Measurements from ENCODE around the gene ZFAND3. TPM values are rescaled to one million over a fixed set of nuclear protein-coding genes. Genes with fewer than 3 reads are reported as not detected.

ZFAND3 gene
- total and polyA plus RNA-seq, 2 of the 4 experiments (the other 2 are of a cell fraction) = 10.9 to 26.7 TPM

DNA sequence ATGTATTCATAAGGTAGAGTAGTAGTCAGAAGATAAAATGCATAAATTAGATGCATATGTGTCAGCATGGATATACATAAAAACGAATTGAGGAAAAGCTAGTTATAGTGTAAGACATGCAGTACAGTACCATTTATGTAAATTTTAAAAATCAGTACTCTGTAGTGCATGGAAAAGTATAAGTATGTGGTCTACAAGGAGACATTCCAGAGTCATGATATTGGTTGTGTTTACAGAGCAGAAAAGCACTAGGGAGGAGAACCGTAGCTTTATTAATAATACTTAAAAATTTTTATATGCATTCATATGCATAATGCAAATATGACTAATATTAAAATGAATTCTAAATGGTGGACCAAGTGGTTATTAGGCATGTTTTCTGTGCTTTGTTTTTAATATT lies 220.0 kb downstream of the ZFAND3 start:
- no CpG with 5 or more reads among the region's 2 CpGs for WGBS, 2 experiments (ENCODE audit: extremely low coverage in 2 of 2, insufficient read length in 1 of 2)
- Histone ChIP-seq H4K91ac (ENCODE audit: insufficient read depth, low read depth, low read length) (no peak overlapping the region), H4K20me1 (ENCODE audit: insufficient read depth, low read length) (peaks cover 61% of the 10 kb centered on the region), H3K4me3 (ENCODE audit: insufficient read depth, low read depth, low read length) (no peak overlapping the region), H3K4me2 (ENCODE audit: low read depth, low read length) (no peak overlapping the region), H3K4me1 (ENCODE audit: control insufficient read depth, insufficient read depth, low read length) (peaks cover 7% of the 10 kb centered on the region), H2BK120ac (ENCODE audit: low read depth, low read length) (no peak overlapping the region), H2BK20ac (ENCODE audit: low read depth, low read length) (no peak overlapping the region), H2BK15ac (ENCODE audit: low read depth, low read length) (no peak overlapping the region), H4K8ac (ENCODE audit: low read depth in 2 of 2, low read length in 2 of 2) (no peak overlapping the region), H2BK5ac (ENCODE audit: low read depth, low read length, poor library complexity, severe bottlenecking) (no peak overlapping the region), H3K23ac (ENCODE audit: low read depth, low read length) (no peak overlapping the region), H3K9me3 (ENCODE audit: control insufficient read depth, insufficient read depth, low read length) (no peaks in the 10 kb centered on the region), H3K9me1 (ENCODE audit: insufficient read depth, low read length) (peaks cover 10% of the 10 kb centered on the region), H3K14ac (replicated peaks; ENCODE audit: low read depth, low read length) (no peak overlapping the region), H2AK5ac (ENCODE audit: low read depth, low read length) (no peak overlapping the region), H3K9ac (ENCODE audit: low read depth, low read length) (no peak overlapping the region), H3K18ac (ENCODE audit: low read depth, low read length) (no peak overlapping the region), H2AK9ac (replicated peaks; ENCODE audit: low read depth, low read length, poor library complexity) (no peak overlapping the region), H3K79me1 (ENCODE audit: low read depth in 1 of 2, low read length in 2 of 2) (peaks cover 33 to 76% of the 10 kb centered on the region in 2 experiments), H2AFZ (replicated peaks; ENCODE audit: low read length, poor library complexity) (no peak overlapping the region), H3K56ac (ENCODE audit: extremely low read depth, insufficient read depth, low read length) (no peak overlapping the region), H4K5ac (ENCODE audit: low read depth, low read length) (no peak overlapping the region), H3K27me3 (ENCODE audit: control insufficient read depth, insufficient read depth, low read length) (no peaks in the 10 kb centered on the region), H3K27ac (ENCODE audit: insufficient read depth, low read length) (no peak overlapping the region), H3K4ac (ENCODE audit: low read depth, low read length) (no peak overlapping the region), H3K36me3 (ENCODE audit: control insufficient read depth, insufficient read depth, low read length) (no peaks in the 10 kb centered on the region)
- ChIA-PET CTCF (no interaction called here), POLR2A (ENCODE audit: unreplicated experiment) (no interaction called here)
- peak; percentile 58 for DNase-seq
- ATAC-seq (ENCODE audit: low read depth) = peak; percentile 87
- TF ChIP-seq MAZ (IDR thresholded peaks at IDR 0.05; ENCODE audit: borderline replicate concordance, low read depth, low read length) (no peak), CHD1 (IDR thresholded peaks at IDR 0.05; ENCODE audit: low read depth, low read length) (no peak), CTCF (conservative IDR thresholded peaks at IDR 0.05; ENCODE audit: low read depth, low read length) (no peak), NFE2L2 (IDR thresholded peaks at IDR 0.05; ENCODE audit: low read depth, low read length) (no peak), RFX5 (IDR thresholded peaks at IDR 0.05; ENCODE audit: low read depth, low read length) (no peak), BHLHE40 (IDR thresholded peaks at IDR 0.05; ENCODE audit: low read depth, low read length) (no peak), POLR2A (IDR thresholded peaks at IDR 0.05; ENCODE audit: low read depth, low read length) (no peak), CEBPB (IDR thresholded peaks at IDR 0.05; ENCODE audit: low read depth, low read length) (no peak), MXI1 (IDR thresholded peaks at IDR 0.05; ENCODE audit: borderline replicate concordance, low read depth, low read length) (no peak)
- TF ChIP-seq, protein P1, sequence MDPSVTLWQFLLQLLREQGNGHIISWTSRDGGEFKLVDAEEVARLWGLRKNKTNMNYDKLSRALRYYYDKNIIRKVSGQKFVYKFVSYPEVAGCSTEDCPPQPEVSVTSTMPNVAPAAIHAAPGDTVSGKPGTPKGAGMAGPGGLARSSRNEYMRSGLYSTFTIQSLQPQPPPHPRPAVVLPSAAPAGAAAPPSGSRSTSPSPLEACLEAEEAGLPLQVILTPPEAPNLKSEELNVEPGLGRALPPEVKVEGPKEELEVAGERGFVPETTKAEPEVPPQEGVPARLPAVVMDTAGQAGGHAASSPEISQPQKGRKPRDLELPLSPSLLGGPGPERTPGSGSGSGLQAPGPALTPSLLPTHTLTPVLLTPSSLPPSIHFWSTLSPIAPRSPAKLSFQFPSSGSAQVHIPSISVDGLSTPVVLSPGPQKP (IDR thresholded peaks at IDR 0.05; ENCODE audit: borderline replicate concordance, low read depth, low read length) = no peak
- no TSS peak for BruUV-seq (replicated peaks)
- intact Hi-C loops (cut with micrococcal nuclease) (loop anchor here (5.0 to 10.0 kb wide), 2 partner anchors 105 to 233 kb away; no protein-coding TSS in a partner anchor), dilution Hi-C loops (cut with HindIII; ENCODE audit: low sequenced_read_pairs, unreplicated experiment) (no loop called here), in situ Hi-C loops (cut with MboI; ENCODE audit: low sequenced_read_pairs) (loop anchor here (5.0 kb wide), 1 partner anchor 453 kb away; no protein-coding TSS in a partner anchor)

All from IMR-90 (cell line).